Lung (tissue), 12 donors: ENCODE measurements around the gene KRT78. TPM values are rescaled to one million over a fixed set of nuclear protein-coding genes. Genes with fewer than 3 reads are reported as not detected.

Experiments
- ATAC-seq: fragments of 200-7000 bp; cut with Tn5 transposase; one replicate; pipeline ENCODE4 v1.9.1; 2020; ENCODE audit warnings: moderate number of reproducible peaks; ENCODE audit not compliant: insufficient read depth, low FRiP score
- DNase-seq, 3 donors: peaks; one replicate each; pipeline ENCODE4 v3.0.0-alpha.2; 2013 to 2017
- H3K27ac ChIP-seq, 2 donors: one replicate each; pipeline ENCODE4 v1.5.1; 2013; ENCODE audit warnings: mild to moderate bottlenecking in 2 of 2, moderate library complexity in 2 of 2, control low read depth in 1 of 2, inconsistent platforms in 1 of 2, low read depth in 1 of 2, low read length in 1 of 2
- H3K27me3 ChIP-seq, 3 donors: one replicate each; pipeline ENCODE4 v1.5.1; 2013; ENCODE audit warnings: low read length in 2 of 3; ENCODE audit not compliant: control insufficient read depth in 3 of 3, insufficient read depth in 3 of 3
- H3K36me3 ChIP-seq, 4 donors: one replicate each; pipeline ENCODE4 v1.5.1; 2013; ENCODE audit warnings: low read length in 4 of 4, mild to moderate bottlenecking in 1 of 4, moderate library complexity in 1 of 4; ENCODE audit not compliant: control insufficient read depth in 4 of 4, insufficient read depth in 4 of 4
- H3K4me1 ChIP-seq, 5 donors: one replicate each; pipeline ENCODE4 v1.5.1; 2013; ENCODE audit warnings: low read length in 5 of 5, mild to moderate bottlenecking in 2 of 5, moderate library complexity in 1 of 5; ENCODE audit not compliant: control insufficient read depth in 5 of 5, insufficient read depth in 5 of 5
- H3K4me3 ChIP-seq: one replicate; pipeline ENCODE4 v1.5.1; 2013; ENCODE audit warnings: mild to moderate bottlenecking, control low read depth, moderate library complexity
- H3K9ac ChIP-seq, 2 donors: one replicate each; pipeline ENCODE4 v1.5.1; 2013; ENCODE audit warnings: low read length in 2 of 2, control low read depth in 1 of 2; ENCODE audit not compliant: insufficient read depth in 1 of 2
- H3K9me3 ChIP-seq, 4 donors: one replicate each; pipeline ENCODE4 v1.5.1; 2013; ENCODE audit warnings: low read length in 3 of 4, mild to moderate bottlenecking in 1 of 4, moderate library complexity in 1 of 4; ENCODE audit not compliant: control insufficient read depth in 4 of 4, insufficient read depth in 3 of 4
- CTCF ChIP-seq: IDR thresholded peaks from 2 replicates; pipeline ENCODE4 v1.5.1; 2012; ENCODE audit warnings: mild to moderate bottlenecking; ENCODE audit errors: control extremely low read depth, extremely low read depth
- WGBS, 2 donors: extraction: QIAGEN DNeasy Blood & Tissue Kit; methylation state at CpG; one replicate each; pipeline ENCODE4 v1.1.7; 2013; 5-methylcytosine and 5-hydroxymethylcytosine counted together
- polyA plus RNA-seq, 2 donors: library from polyadenylated mRNA; stranded (reverse); fragments of 200-250 nt; gene quantifications; one replicate each; pipeline ENCODE4 v1.2.1, GENCODE V29; 2013
- total RNA-seq, 2 donors: library from RNA; depleted of rRNA in 1 of 2; stranded (reverse); fragments of >200 nt in 1 of 2; gene quantifications; one replicate each; pipeline ENCODE4 v1.2.1, GENCODE V29; 2014 to 2021
- donor health status: control.
- donor health status: control.
- donor health status: Bipolar disorder and iron deficiency.
- donor health status: healthy.
- donor health status: DM: yes; HTN: yes; CAD: no.

Gene KRT78
- total and polyA plus RNA-seq, 4 donors: 0.02 to 0.65 TPM; not detected in 2

- Histone ChIP-seq H3K27ac (no peak overlapping the region), H3K9me3 (no peaks in the 10 kb centered on the region), H3K36me3 (no peaks in the 10 kb centered on the region), H3K4me3 (no peak overlapping the region), H3K4me1 (peaks cover 0 to 8% (median 0%) of the 10 kb centered on the region in 5 donors), H3K9ac (no peak overlapping the region), H3K27me3 (peaks cover 0 to 18% (median 3%) of the 10 kb centered on the region in 3 donors)
- TF ChIP-seq CTCF: no peak
- no peak for ATAC-seq
- 94 to 95% methylated on average over 4 of the region's 4 CpGs for WGBS, 2 donors
- DNase-seq: no peak
Observed at GRCh38 chr12:52798003-52798670, 50.7 kb downstream of the KRT78 start.

DNA sequence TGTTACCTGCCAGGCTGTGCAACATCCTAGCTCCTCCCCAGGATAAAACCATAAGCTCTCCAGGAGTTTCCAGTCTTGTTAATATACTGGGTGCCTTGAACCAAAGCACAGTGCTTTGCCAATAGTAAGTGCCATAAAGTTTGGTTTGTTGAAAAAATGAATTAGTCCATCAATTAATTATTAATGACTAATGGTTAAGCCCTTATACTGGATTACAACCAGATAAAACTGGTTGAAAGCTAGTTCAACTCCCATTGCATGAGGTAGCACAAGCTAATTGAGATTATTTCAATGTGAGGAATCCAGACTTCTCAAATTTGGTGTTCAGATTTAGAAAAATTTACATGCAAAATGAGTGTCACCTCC, 51.3 kb downstream of the KRT78 start:
- Histone ChIP-seq H3K4me1 (peaks cover 0 to 8% (median 0%) of the 10 kb centered on the region in 5 donors), H3K4me3 (no peak overlapping the region), H3K36me3 (no peaks in the 10 kb centered on the region), H3K27ac (no peak overlapping the region), H3K9ac (no peak overlapping the region), H3K9me3 (no peaks in the 10 kb centered on the region), H3K27me3 (peaks cover 0 to 18% (median 9%) of the 10 kb centered on the region in 3 donors)
- TF ChIP-seq CTCF: no peak
- DNase-seq: no peak
- no peak for ATAC-seq

DNA sequence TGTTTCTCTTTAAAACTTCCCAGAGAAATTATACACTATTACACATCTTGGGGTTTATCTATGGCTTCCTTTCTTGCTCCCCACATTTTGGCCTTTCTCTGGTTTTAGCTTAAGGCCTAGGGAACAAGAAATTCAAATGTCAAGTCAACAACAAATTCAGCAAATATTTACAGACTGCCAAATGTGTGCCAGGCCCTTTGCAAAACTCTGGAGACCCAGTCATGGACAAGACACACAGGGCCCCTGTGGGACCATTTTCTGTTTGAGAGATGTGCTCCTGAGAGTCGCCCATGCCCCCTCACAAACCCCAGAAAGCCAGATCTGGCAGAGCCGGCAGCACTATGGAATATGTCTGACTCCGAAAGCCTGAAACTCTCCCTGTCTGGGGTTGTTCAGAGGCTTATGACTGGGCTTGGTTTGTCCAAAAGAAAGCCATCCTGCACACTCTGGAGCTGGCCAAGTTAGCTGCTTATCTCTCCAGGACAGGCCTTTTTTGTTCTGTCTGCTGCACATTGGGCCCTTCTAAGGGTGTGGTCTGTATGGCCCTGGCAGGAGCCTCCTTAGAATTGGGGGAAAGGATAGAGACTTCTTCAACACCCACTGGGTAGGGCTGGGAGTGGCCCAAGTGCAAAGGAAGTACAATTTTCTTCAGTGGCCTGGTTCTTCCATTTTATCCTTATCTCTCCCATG, 51.8 kb downstream of the KRT78 start:
- H3K4me1 ChIP-seq: peaks cover 0 to 8% (median 0%) of the 10 kb centered on the region in 5 donors
- H3K36me3 ChIP-seq: no peaks in the 10 kb centered on the region
- no peak for TF ChIP-seq CTCF
- no peak for ATAC-seq
- no peaks in the 10 kb centered on the region for H3K9me3 ChIP-seq
- H3K4me3 ChIP-seq: no peak overlapping the region
- 90 to 94% methylated on average over 3 of the region's 3 CpGs for WGBS, 2 donors
- H3K27me3 ChIP-seq: peaks cover 0 to 16% (median 7%) of the 10 kb centered on the region in 3 donors
- no peak overlapping the region for H3K9ac ChIP-seq
- H3K27ac ChIP-seq: no peak overlapping the region
- DNase-seq: no peak
